GM12878 (cell line): ENCODE measurements around the gene UBE2E2. TPM values are rescaled to one million over a fixed set of nuclear protein-coding genes. Genes with fewer than 3 reads are reported as not detected.

Source experiments
- BRCA1 ChIP-seq: IDR thresholded peaks from 2 replicates; pipeline ENCODE4 v1.6.1; 2011; ENCODE audit warnings: low read depth, low read length, improper control_type of control experiment
- CBX3 ChIP-seq: fragments of 200-600 bp; sonication (generic); IDR thresholded peaks from 2 replicates; pipeline ENCODE4 v1.6.1; 2016; ENCODE audit warnings: low read depth, borderline replicate concordance
- CHD4 ChIP-seq: fragments of 200-600 bp; sonication (generic); IDR thresholded peaks from 2 replicates; pipeline ENCODE4 v1.6.1; 2016; ENCODE audit warnings: mild to moderate bottlenecking
- CUX1 ChIP-seq: IDR thresholded peaks from 2 replicates; pipeline ENCODE4 v1.6.1; 2012; ENCODE audit warnings: improper control_type of control experiment, low read depth, low read length; ENCODE audit not compliant: insufficient replicate concordance
- EP300 ChIP-seq, 2 experiments: fragments of 150-350 bp in 1 of 2; IDR thresholded peaks; 2 replicates each; pipeline ENCODE4 v1.6.1; 2011 to 2012; ENCODE audit warnings: low read depth in 2 of 2, low read length in 2 of 2, borderline replicate concordance in 1 of 2, improper control_type of control experiment in 1 of 2, inconsistent platforms in 1 of 2; ENCODE audit not compliant: control insufficient read depth in 1 of 2
- EZH2 ChIP-seq: IDR thresholded peaks from 2 replicates; pipeline ENCODE4 v1.6.1; 2012; ENCODE audit warnings: low read depth, mild to moderate bottlenecking, control low read depth, inconsistent platforms, low read length, borderline replicate concordance; ENCODE audit not compliant: control insufficient read depth
- HDAC2 ChIP-seq: fragments of 200-600 bp; sonication (generic); IDR thresholded peaks from 2 replicates; pipeline ENCODE4 v1.6.1; 2017
- KAT2A ChIP-seq: conservative IDR thresholded peaks from 2 replicates; pipeline ENCODE4 v1.6.1; 2011; ENCODE audit warnings: low read depth, low read length; ENCODE audit not compliant: control insufficient read depth
- KLF5 ChIP-seq: fragments of 450-650 bp; IDR thresholded peaks from 2 replicates; pipeline ENCODE4 v1.6.1; 2014; ENCODE audit warnings: mild to moderate bottlenecking; ENCODE audit not compliant: partially characterized antibody
- MEF2A ChIP-seq: IDR thresholded peaks from 2 replicates; pipeline ENCODE4 v1.6.1; 2011; ENCODE audit warnings: low read depth, mild to moderate bottlenecking, low read length, moderate library complexity; ENCODE audit not compliant: insufficient read depth
- MYB ChIP-seq: fragments of 150-350 bp; IDR thresholded peaks from 2 replicates; pipeline ENCODE4 v1.6.1; 2014; ENCODE audit warnings: mild to moderate bottlenecking, low read depth, low read length, borderline replicate concordance
- NFIC ChIP-seq: IDR thresholded peaks from 2 replicates; pipeline ENCODE4 v1.6.1; 2012; ENCODE audit warnings: low read depth, mild to moderate bottlenecking, inconsistent platforms, low read length, moderate library complexity
- POLR2AphosphoS5 ChIP-seq: IDR thresholded peaks from 2 replicates; pipeline ENCODE4 v1.6.1; 2011; ENCODE audit warnings: mild to moderate bottlenecking, low read length, inconsistent platforms
- RBBP5 ChIP-seq: fragments of 200-600 bp; sonication (generic); conservative IDR thresholded peaks from 2 replicates; pipeline ENCODE4 v1.6.1; 2016
- RUNX3 ChIP-seq: IDR thresholded peaks from 2 replicates; pipeline ENCODE4 v1.6.1; 2012; ENCODE audit warnings: low read length, inconsistent platforms
- SIX5 ChIP-seq: IDR thresholded peaks from 2 replicates; pipeline ENCODE4 v1.6.1; 2011; ENCODE audit warnings: mild to moderate bottlenecking, low read depth, low read length, moderate library complexity; ENCODE audit not compliant: severe bottlenecking
- ZNF384 ChIP-seq: IDR thresholded peaks from 2 replicates; pipeline ENCODE4 v1.6.1; 2012; ENCODE audit warnings: low read depth, mild to moderate bottlenecking, low read length, improper control_type of control experiment, borderline replicate concordance
- ZNF592 ChIP-seq: fragments of 450-650 bp; IDR thresholded peaks from 2 replicates; pipeline ENCODE4 v1.6.1; 2017; ENCODE audit warnings: mild to moderate bottlenecking, moderate library complexity
- ZZZ3 ChIP-seq: IDR thresholded peaks from 2 replicates; pipeline ENCODE4 v1.6.1; 2011; ENCODE audit warnings: low read depth; ENCODE audit not compliant: control insufficient read depth, insufficient read length
- polyA plus RNA-seq, 11 experiments: library from polyadenylated mRNA; depleted of rRNA in 4 of 11; unstranded in 6 of 11; stranded (reverse) in 5 of 11; fragments of >200 nt; fragmentation: Nextera tagmentation in 4 of 11; fragmentation: Illumina TruSeq in 1 of 11; extraction: Ambion mirVana in 4 of 11; extraction: Trizol in 1 of 11; gene quantifications; 1 replicate in 1 of 11; 2 replicates in 10 of 11; pipeline versions ENCODE4 v1.2.1 to v1.2.3, GENCODE V29; 2011 to 2016; ENCODE audit warnings: inconsistent platforms in 2 of 11, missing spikeins in 2 of 11, low read depth in 1 of 11
- total RNA-seq, 4 experiments: library from RNA; depleted of rRNA in 3 of 4; stranded (reverse); fragments of >200 nt in 3 of 4; fragmentation: Illumina TruSeq in 1 of 4; extraction: Trizol in 1 of 4; gene quantifications; 2 replicates each; pipeline versions ENCODE4 v1.2.1 to v1.2.3, GENCODE V29; 2013 to 2021
- TF ChIP-seq, protein P1 (sequence below): IDR thresholded peaks from 2 replicates; pipeline ENCODE4 v1.6.1; 2011; ENCODE audit warnings: low read depth, low read length, improper control_type of control experiment, borderline replicate concordance

UBE2E2 gene
- total and polyA plus RNA-seq, 10 of the 15 experiments (the other 5 are each of a cell fraction or from before 2014, with no cell fraction given): 8.7 to 71.0 (median 36.4) TPM

- TF ChIP-seq ZNF592 (no peak), KLF5 (no peak), RBBP5 (no peak), NFIC (peak; percentile 37; the same call in 1 of the 2 replicates), KAT2A (no peak), SIX5 (no peak), CHD4 (no peak), ZNF384 (peak; percentile 62), MEF2A (peak; percentile 81), CBX3 (no peak), BRCA1 (no peak), EZH2 (no peak), MYB (no peak), HDAC2 (no peak), CUX1 (peak; percentile 82), EP300 (IDR thresholded peaks at IDR 0.05; ENCODE audit: borderline replicate concordance in 1 of 2, control insufficient read depth in 1 of 2, low read depth in 2 of 2, low read length in 2 of 2) (no peak), ZZZ3 (no peak), POLR2AphosphoS5 (no peak), RUNX3 (no peak)
- TF ChIP-seq, protein P1, sequence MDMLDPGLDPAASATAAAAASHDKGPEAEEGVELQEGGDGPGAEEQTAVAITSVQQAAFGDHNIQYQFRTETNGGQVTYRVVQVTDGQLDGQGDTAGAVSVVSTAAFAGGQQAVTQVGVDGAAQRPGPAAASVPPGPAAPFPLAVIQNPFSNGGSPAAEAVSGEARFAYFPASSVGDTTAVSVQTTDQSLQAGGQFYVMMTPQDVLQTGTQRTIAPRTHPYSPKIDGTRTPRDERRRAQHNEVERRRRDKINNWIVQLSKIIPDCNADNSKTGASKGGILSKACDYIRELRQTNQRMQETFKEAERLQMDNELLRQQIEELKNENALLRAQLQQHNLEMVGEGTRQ: no peak
Measured at GRCh38 chr3:23341147-23341838, 138.2 kb downstream of the UBE2E2 start (continued).
